Fibroblast of the aortic adventitia (primary cell): ENCODE data around the gene MSANTD1. TPM values are rescaled to one million over a fixed set of nuclear protein-coding genes. Genes with fewer than 3 reads are reported as not detected.

Source experiments
- DNase-seq: peaks from one replicate; pipeline ENCODE4 v3.0.0-alpha.2; 2010; ENCODE audit warnings: low read depth
- H3K4me3 ChIP-seq: 2 replicates; pipeline ENCODE4 v1.5.1; 2011; ENCODE audit warnings: low read depth, mild to moderate bottlenecking, control low read depth, low read length, moderate library complexity
- CTCF ChIP-seq: IDR thresholded peaks from 2 replicates; pipeline ENCODE4 v1.5.1; 2011; ENCODE audit warnings: mild to moderate bottlenecking, low read length, control low read depth, inconsistent platforms; ENCODE audit not compliant: insufficient read depth
- total RNA-seq: library from RNA; depleted of rRNA; stranded (reverse); fragments of >200 nt; gene quantifications from 2 replicates; pipeline ENCODE4 v1.2.3, GENCODE V29; 2012; ENCODE audit warnings: low replicate concordance

The MSANTD1 gene
- total RNA-seq, 1 donor = 0.63 TPM

- no peak for TF ChIP-seq CTCF
- H3K4me3 ChIP-seq = no peak overlapping the region
- DNase-seq = no peak
Measured at GRCh38 chr4:3232001-3232400, 17.0 kb upstream of the MSANTD1 start.

- DNase-seq = no peak
- no peak for TF ChIP-seq CTCF
- H3K4me3 ChIP-seq = no peak overlapping the region
Measured at GRCh38 chr4:3232871-3233271, 16.1 kb upstream of the MSANTD1 start.

- H3K4me3 ChIP-seq = no peak overlapping the region
- no peak for TF ChIP-seq CTCF
- DNase-seq = peak; percentile 8
Measured at GRCh38 chr4:3233391-3234071, 15.4 kb upstream of the MSANTD1 start.

- TF ChIP-seq CTCF = no peak
- H3K4me3 ChIP-seq = no peak overlapping the region
- no peak for DNase-seq
Measured at GRCh38 chr4:3234171-3235029, 14.6 kb upstream of the MSANTD1 start.

- TF ChIP-seq CTCF = no peak
- DNase-seq = no peak
Measured at GRCh38 chr4:3235030-3235345, 14.0 kb upstream of the MSANTD1 start.

GRCh38 chr4:3235581-3235980, 13.4 kb upstream of the MSANTD1 start:
- DNase-seq = no peak
- H3K4me3 ChIP-seq = no peak overlapping the region
- TF ChIP-seq CTCF = no peak

More at GRCh38 chr4:3235030-3235345, 14.0 kb upstream of the MSANTD1 start:
- no peak overlapping the region for H3K4me3 ChIP-seq
